Right cardiac atrium (tissue), 5 donors: ENCODE measurements around the gene CAPSL. TPM values are rescaled to one million over a fixed set of nuclear protein-coding genes. Genes with fewer than 3 reads are reported as not detected.
"Not testable (repeated sequence)": the region's sequence is repeated elsewhere in the genome, so short reads cannot be mapped to it uniquely, and the experiment has no call there.

Experiments used
- ATAC-seq, 2 donors: fragments of 200-7000 bp; cut with Tn5 transposase; one replicate each; pipeline versions ENCODE4 v1.8.0 to v1.9.1; 2020; ENCODE audit warnings: moderate library complexity in 2 of 2, mild to moderate bottlenecking in 1 of 2
- DNase-seq, 3 donors: peaks; one replicate each; pipeline ENCODE4 v3.0.0-alpha.2; 2020
- H3K27ac ChIP-seq: one replicate; pipeline ENCODE4 v1.5.1; 2013; ENCODE audit warnings: mild to moderate bottlenecking, low read length, control low read depth, moderate library complexity
- H3K27me3 ChIP-seq: one replicate; pipeline ENCODE4 v1.6.1; 2013; ENCODE audit not compliant: control insufficient read depth, insufficient read depth
- H3K4me1 ChIP-seq: one replicate; pipeline ENCODE4 v1.6.1; 2013; ENCODE audit warnings: low read length; ENCODE audit not compliant: control insufficient read depth, insufficient read depth
- H3K4me3 ChIP-seq: one replicate; pipeline ENCODE4 v1.5.1; 2013; ENCODE audit warnings: low read length, control low read depth
- H3K9me3 ChIP-seq: one replicate; pipeline ENCODE4 v1.6.1; 2013; ENCODE audit warnings: low read length; ENCODE audit not compliant: control insufficient read depth
- WGBS: extraction: QIAGEN DNeasy Blood & Tissue Kit; methylation state at CpG from one replicate; pipeline ENCODE4 v1.1.7; 2013; 5-methylcytosine and 5-hydroxymethylcytosine counted together
- intact Hi-C, 4 donors: fragments of 100-400 bp; cut with DNase I; formaldehyde crosslinking; loops; one replicate each; pipeline versions ENCODE4 v1.11.0 to v1.14.0; 2022 to 2023
- polyA plus RNA-seq: library from polyadenylated mRNA; stranded (reverse); fragments of 200-250 nt; gene quantifications from one replicate; pipeline ENCODE4 v1.2.3, GENCODE V29; 2013
- total RNA-seq, 4 donors: library from RNA; stranded (reverse); fragmentation: NEBNext Ultra II Directional; extraction: Animal tissue kit (Norgen Biotek cat#: 25700); gene quantifications; one replicate each; pipeline ENCODE4 v1.2.1, GENCODE V29; 2021
- donor health status: healthy with polysubstance abuse.
- donor health status: DM: no; HTN: yes; CAD: no.
- donor health status: DM: no; HTN: no; CAD: no.
- donor health status: DM: no; HTN: yes; CAD: no; lungs with severe emphysema.
- donor health status: DM: yes; HTN: yes; CAD: no.

CAPSL gene
- total and polyA plus RNA-seq, 5 donors = not detected

DNA sequence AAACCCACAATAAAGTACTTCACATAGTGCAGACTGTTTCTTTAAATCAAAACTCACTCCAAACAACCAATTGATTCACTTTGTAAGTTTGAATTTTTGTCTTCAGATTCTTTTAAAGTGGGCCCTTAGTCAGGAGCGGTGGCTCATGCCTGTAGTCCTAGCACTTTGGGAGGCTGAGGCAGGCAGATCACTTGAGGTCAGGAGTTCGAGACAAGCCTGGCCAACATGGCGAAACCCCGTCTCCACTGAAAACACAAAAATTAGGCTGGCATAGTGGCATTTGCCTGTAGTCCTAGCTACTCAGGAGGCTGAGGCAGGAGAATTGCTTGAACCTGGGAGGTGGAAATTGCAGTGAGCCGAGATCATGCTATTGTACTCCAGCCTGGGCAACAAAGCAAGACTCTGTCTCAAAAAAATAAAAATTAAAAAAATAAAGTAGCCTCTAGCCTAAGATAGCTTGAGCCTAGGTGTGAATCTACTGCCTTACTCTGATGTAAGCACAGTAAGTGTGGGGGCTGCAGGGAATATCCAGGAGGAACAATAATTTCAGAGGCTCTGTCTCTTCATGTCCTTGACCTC lies 82.1 kb downstream of the CAPSL start:
- H3K27ac ChIP-seq, H3K4me3 ChIP-seq, H3K27me3 ChIP-seq, intact Hi-C loops, ATAC-seq, H3K9me3 ChIP-seq, DNase-seq, H3K4me1 ChIP-seq: not testable (repeated sequence)
- 95% methylated on average over 5 of the region's 5 CpGs for WGBS

DNA sequence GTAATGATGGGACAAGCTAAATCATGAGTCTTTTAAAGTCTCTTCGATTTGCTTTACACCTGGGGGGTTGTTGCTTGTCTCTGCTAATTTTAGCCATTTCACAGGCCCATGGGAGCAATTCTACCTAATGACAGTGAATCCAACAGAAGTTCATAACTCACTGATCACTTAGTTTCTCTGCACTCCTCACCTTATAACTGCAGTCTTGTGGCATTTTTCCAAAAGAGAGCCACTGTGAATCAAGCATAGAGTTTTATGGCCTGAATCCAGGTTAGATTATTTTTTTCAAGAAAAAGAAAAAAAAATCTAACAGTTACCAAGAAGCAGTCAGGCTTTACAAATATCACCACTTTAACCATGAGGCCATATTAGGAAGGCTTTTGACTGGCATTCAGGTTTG lies 83.2 kb downstream of the CAPSL start:
- intact Hi-C loops = no loop called here
- WGBS = 58% methylated on average over 1 of the region's 1 CpG
- H3K27ac ChIP-seq = no peak overlapping the region

More for the DNA sequence above, 83.2 kb downstream of the CAPSL start:
- DNase-seq (no peak), ATAC-seq (no peak)
- Histone ChIP-seq H3K27me3 (no peaks in the 10 kb centered on the region), H3K4me1 (peaks cover 6% of the 10 kb centered on the region), H3K9me3 (no peaks in the 10 kb centered on the region), H3K4me3 (no peak overlapping the region)

Other genes starting within 250 kb of the CAPSL start
- 1 to 10 TPM in 3 of 4 donors, under 1 TPM in 1; 0.34 to 3.6 (median 1.8) TPM for gene IL7R, start 81.7 kb downstream of the CAPSL start, total RNA-seq
- 0.68 TPM for gene IL7R, start 81.7 kb downstream of the CAPSL start, polyA plus RNA-seq
- not detected for gene UGT3A1, start 52.8 kb upstream of the CAPSL start, total RNA-seq
- not detected for gene UGT3A1, start 52.8 kb upstream of the CAPSL start, polyA plus RNA-seq
- gene UGT3A2, start 128.3 kb upstream of the CAPSL start, total RNA-seq = not detected
- gene UGT3A2, start 128.3 kb upstream of the CAPSL start, polyA plus RNA-seq = 0.05 TPM
- gene LMBRD2, start 213.3 kb upstream of the CAPSL start, total RNA-seq = 10 to 100 TPM; 10.9 to 13.7 (median 13.0) TPM
- 4.2 TPM for gene LMBRD2, start 213.3 kb upstream of the CAPSL start, polyA plus RNA-seq
- gene SKP2, start 213.5 kb upstream of the CAPSL start, total RNA-seq = 1 to 10 TPM; 6.5 to 7.9 (median 7.1) TPM
- gene SKP2, start 213.5 kb upstream of the CAPSL start, polyA plus RNA-seq = 1.9 TPM